Skin of body (tissue), 2 donors: ENCODE data around the gene ADGRF4. TPM values are rescaled to one million over a fixed set of nuclear protein-coding genes. Genes with fewer than 3 reads are reported as not detected.
"Not testable (repeated sequence)": the region's sequence is repeated elsewhere in the genome, so short reads cannot be mapped to it uniquely, and the experiment has no call there.

Source experiments
- DNase-seq: peaks from one replicate; lab custom pipeline; 2025; lab: John Stamatoyannopoulos, UW
- total RNA-seq: library from RNA; depleted of rRNA; stranded (reverse); fragments of >200 nt; gene quantifications from one replicate; pipeline ENCODE4 v1.2.3, GENCODE V29; 2014

ADGRF4 gene
- total RNA-seq, 1 donor from 2014 or later = 7.6 TPM

DNA sequence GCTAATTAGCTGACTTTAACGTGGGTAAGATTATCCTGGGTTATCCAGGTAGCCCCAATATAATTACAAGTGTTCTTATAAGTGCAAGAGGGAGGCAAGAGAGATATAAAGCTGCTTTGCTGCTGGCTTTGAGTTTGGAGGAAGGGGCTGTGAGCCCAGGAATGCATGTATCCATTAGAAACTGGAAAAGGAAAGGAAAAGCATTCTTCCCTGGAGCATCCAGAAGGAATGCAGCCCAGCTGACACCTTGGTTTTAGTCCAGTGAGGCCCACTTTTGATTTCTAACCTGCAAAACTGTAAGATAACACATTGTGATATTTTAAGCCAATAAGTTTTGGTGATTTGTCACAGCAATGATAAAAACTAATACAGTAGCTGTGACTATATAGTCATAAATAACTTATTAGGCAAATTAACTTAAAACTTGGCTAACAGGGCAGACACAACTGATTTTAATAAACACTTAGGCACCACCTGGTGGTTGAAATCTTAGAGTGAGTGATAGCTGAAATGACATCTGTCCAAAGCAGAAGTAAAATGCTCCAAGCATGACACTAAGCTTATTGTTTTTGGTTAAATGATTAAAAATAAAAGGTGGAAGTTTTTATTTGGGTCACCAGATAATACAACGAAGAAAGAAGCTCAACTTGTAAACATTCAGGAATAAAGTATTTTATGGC is 35.6 kb downstream of the ADGRF4 start:
- no peak for DNase-seq

GRCh38 chr6:47734831-47735481 is 36.6 kb downstream of the ADGRF4 start:
- DNase-seq = no peak

DNA sequence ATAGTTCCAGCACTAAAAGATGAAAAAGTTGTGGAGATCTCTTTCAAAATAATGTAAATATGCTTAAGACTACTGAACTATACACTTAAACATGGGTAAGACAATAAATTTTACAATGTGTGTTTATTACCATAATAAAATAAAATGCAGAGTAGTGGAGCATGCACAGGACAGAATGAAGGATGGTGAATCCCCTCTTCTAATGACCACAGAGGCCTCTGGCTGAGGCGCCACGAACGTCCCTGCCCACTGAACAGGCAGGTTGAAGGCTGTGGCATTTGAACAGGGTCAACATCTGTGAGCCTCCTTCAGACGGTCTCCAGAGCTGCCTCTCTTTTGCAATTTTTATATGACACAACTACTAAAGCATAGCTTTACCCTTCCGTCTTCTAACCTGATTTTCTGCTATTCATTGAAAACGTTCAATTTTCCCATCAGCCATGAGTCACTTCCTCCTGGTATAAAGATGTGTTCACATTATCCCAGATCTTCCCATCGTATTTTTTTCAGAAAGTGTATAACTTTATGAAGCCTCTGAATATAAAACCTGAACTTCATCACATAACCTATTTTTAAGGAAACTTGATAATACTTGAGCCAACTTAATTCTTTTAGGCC is 37.8 kb downstream of the ADGRF4 start:
- DNase-seq = no peak

GRCh38 chr6:47737406-47737805 is 39.0 kb downstream of the ADGRF4 start:
- no peak for DNase-seq

GRCh38 chr6:47740714-47741113 is 42.3 kb downstream of the ADGRF4 start:
- DNase-seq = no peak

DNA sequence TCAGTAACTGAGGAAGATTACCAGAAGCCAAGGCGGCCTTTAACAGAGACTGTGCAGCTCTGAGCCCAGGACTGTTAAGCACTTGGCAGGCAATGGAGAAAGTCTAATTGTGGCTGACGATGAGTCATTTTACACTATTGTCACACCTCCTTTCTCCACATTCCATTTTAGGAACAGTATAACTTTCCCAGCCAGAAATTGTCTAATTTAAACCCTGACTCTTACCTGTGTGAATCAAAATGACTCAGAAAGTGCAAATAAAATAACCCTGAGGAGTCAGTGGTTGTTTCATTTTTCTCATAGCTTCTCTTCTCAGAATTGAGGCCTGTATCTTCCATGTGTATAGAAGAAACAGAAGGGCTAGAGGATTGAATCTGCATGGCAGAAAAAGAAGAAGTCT is 43.4 kb downstream of the ADGRF4 start:
- no peak for DNase-seq

DNA sequence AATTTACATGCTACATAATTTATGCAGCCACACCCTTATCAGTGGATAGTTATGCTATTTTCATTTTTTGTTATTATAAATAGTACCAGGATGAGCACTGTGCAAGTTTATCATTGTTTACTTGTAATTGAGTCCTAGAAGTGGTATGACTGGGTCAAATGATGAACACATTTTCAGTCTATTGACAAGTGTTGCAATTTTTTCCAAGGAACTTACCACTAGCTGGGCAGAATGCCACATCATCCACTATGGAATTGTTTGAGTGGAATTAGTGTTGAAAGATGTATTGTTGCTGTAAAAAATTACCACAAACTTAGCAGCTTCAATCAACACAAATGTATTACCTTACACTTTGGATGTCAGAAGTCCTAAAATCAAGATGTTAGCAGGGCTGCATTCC is 45.4 kb downstream of the ADGRF4 start:
- no peak for DNase-seq

- not testable (repeated sequence) for DNase-seq
Observed at GRCh38 chr6:47745269-47745668, 46.9 kb downstream of the ADGRF4 start.

DNA sequence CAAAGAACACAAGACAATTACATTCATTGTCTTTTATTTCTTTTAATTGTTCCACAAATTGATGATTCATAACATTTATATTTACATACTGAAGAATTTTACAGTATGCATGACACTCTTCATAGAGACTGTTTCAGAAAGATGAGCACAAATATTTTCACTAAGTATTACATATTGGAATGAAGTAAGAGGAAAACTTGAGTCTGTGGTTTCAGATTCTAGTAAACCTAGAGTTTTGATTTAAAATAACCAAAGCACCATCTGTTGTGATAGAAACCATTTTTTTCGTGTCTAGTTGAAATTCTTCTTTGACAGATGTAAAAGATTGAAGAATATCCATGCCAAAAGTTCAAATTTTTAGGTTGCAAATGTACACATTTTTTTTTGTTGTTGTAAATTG is 51.4 kb downstream of the ADGRF4 start:
- DNase-seq = no peak

DNA sequence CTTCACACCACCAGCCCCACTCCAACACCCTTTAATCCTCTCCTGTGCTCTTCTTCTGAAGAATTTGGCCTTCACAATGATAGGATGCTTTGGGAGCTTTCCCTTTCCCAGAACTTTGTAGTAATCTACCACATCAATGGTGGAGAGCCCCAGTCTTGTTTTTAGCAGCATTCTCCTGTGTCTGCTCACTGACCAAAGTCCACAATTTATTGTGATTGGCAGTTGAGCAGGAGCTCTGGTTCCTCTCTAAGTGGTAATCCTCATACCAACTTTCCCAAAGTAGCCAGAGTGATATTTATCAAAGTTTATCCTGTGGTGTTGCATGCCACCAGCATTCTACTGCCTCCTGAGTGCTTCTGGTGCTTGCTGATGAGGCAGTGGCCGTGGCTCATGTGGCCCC is 54.4 kb downstream of the ADGRF4 start:
- no peak for DNase-seq

DNA sequence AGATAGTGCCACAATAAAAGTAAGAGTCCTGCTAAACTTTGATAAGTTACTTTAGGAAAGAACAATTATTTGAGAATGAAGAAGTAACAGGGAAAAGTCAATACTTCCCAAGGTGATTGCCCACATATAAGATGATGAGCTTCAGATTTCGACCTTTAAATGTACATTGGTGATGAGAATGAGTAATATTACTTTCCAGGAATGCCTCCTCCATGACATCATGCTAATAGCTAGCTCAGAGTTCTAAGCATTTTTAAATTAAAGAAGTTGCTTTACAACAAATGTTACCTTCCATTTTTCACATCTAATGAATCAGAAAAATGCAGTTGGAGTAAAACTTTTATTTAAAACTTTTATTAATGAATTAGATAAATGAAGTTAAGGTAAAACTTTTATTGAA is 61.0 kb downstream of the ADGRF4 start:
- DNase-seq = no peak

GRCh38 chr6:47762502-47762901 is 64.1 kb downstream of the ADGRF4 start:
- DNase-seq = no peak

DNA sequence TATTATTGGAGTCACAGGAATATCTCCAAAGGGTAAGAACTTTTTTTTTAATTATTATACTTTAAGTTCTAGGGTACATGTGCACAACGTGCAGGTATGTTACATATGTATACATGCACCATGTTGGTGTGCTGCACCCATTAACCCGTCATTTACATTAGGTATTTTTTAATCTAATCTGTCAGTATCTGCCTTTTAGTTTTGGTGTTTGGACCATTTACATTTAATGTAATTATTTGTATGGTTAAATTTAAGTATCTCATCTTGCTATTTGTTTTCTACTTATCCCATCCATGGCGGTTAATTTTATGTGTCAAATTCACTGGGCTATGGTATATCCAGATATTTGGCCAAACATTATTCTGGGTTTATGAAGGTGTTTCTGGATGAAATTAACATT is 68.1 kb downstream of the ADGRF4 start:
- no peak for DNase-seq

DNA sequence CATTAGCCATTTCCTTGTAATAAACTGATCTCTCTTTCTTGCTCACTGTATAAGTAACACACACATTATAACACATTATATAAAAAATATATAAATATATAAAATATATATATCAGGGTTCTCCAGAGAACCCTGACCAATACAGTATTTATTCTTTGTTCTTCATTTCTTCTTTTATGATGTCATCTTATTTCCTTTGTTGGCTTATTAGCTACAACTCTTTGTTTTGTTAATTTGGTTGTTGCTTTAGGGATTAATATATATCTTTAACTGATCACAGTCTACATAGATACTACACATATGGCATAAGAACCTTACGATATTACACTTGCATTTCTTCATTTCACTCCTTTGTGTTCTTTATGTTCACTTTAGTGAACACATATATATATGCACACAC is 68.7 kb downstream of the ADGRF4 start:
- no peak for DNase-seq

DNA sequence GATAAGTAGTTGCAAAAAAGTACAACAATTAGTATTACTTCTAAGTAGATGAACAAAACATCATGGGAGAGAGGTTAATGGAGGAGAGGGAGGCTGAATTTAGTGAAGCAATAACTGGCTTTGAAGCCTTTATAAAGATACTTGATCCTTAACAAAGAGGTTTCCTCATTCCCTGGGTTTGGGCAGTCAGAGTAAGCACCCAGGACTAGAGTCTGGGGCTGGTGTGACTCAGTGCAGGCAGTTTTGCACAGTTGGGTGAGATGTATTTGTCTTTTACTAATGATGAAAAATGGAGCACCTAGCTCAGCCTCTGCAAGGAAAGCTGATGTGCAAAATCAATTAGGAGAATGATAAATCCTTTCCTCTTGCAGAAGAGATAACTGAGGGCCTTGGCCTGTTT is 71.6 kb downstream of the ADGRF4 start:
- no peak for DNase-seq

Other genes starting within 250 kb of the ADGRF4 start
- 42.1 TPM for gene CD2AP, start 220.8 kb upstream of the ADGRF4 start, total RNA-seq
- not detected for gene OPN5, start 83.5 kb downstream of the ADGRF4 start, total RNA-seq